HepG2 (cell line): ENCODE measurements around the gene STX7. TPM values are rescaled to one million over a fixed set of nuclear protein-coding genes. Genes with fewer than 3 reads are reported as not detected.
A peak's percentile ranks its signal among the peaks of the same experiment; 100 is the strongest.

Experiments
- ATAC-seq: fragments of 200-7000 bp; cut with Tn5 transposase; 3 replicates; pipeline ENCODE4 v1.9.1; 2020; ENCODE audit warnings: mild to moderate bottlenecking, moderate library complexity
- BruUV-seq: library from RNA; stranded (reverse); fragments of 400-500 nt; replicated peaks from 2 replicates; lab custom pipeline; 2021; lab: Mats Ljungman, UMichigan
- CTCF ChIA-PET: fragments of 300-600 bp; formaldehyde crosslinking; extraction: SDS; loops from one replicate; lab custom pipeline; 2021; ENCODE audit warnings: low total read pairs, inconsistent platforms, low intra/inter-chr PET ratio; lab: Yijun Ruan, JAX
- POLR2A ChIA-PET: fragments of 350-600 bp; sonication (Branson Sonifier 250); formaldehyde crosslinking; loops from one replicate; lab custom pipeline; 2020; ENCODE audit warnings: antibody characterized with exemption, inconsistent platforms; lab: Yijun Ruan, JAX
- DNase-seq: peaks from one replicate; pipeline ENCODE4 v3.0.0-alpha.2; 2015; ENCODE audit warnings: low spot score
- FAIRE-seq: peaks from 3 replicates; lab custom pipeline; 2011; peaks lifted over from hg19 to GRCh38; lab: Jason Lieb, UNC
- H2AFZ ChIP-seq: one replicate; pipeline ENCODE4 v1.6.1; 2011; ENCODE audit warnings: low read length, inconsistent platforms
- H3K27ac ChIP-seq: fragments of 300-600 bp; 3 replicates; pipeline ENCODE4 v1.8.0; 2011; ENCODE audit warnings: mixed run types, mild to moderate bottlenecking, mixed read lengths, low read length, inconsistent platforms; ENCODE audit not compliant: insufficient read depth; ENCODE audit errors: extremely low read length
- H3K27me3 ChIP-seq, 2 experiments: fragments of 200-600 bp in 1 of 2; 2 replicates in 1 of 2; 3 replicates in 1 of 2; pipeline versions ENCODE4 v1.6.0 to v1.8.0; 2011; ENCODE audit warnings: low read length in 2 of 2, mild to moderate bottlenecking in 2 of 2, moderate library complexity in 2 of 2, inconsistent platforms in 1 of 2; ENCODE audit not compliant: insufficient read depth in 2 of 2, control insufficient read depth in 1 of 2
- H3K36me3 ChIP-seq, 2 experiments: fragments of 200-600 bp in 1 of 2; replicated peaks in 1 of 2; 2 replicates in 1 of 2; 3 replicates in 1 of 2; pipeline versions ENCODE4 v1.5.1 to v1.8.0; 2011; ENCODE audit warnings: low read length in 2 of 2, inconsistent platforms in 1 of 2; ENCODE audit not compliant: insufficient read depth in 2 of 2, control insufficient read depth in 1 of 2
- H3K4me1 ChIP-seq: 2 replicates; pipeline ENCODE4 v1.5.1; 2012; ENCODE audit warnings: low read length, inconsistent platforms; ENCODE audit not compliant: insufficient read depth
- H3K4me2 ChIP-seq: 2 replicates; pipeline ENCODE4 v1.6.0; 2011; ENCODE audit warnings: low read depth, low read length, inconsistent platforms
- H3K4me3 ChIP-seq, 3 experiments: fragments of 200-600 bp in 1 of 3; sonication (generic), shearing (Covaris generic) in 1 of 3; replicated peaks in 1 of 3; 2 replicates each; pipeline ENCODE4 v1.5.1; 2011 to 2016; ENCODE audit warnings: low read length in 3 of 3, inconsistent platforms in 2 of 3, low read depth in 2 of 3, mild to moderate bottlenecking in 2 of 3, control low read depth in 1 of 3, mixed read lengths in 1 of 3; ENCODE audit not compliant: insufficient read depth in 1 of 3
- H3K79me2 ChIP-seq: one replicate; pipeline ENCODE4 v1.6.1; 2011; ENCODE audit warnings: low read length, inconsistent platforms; ENCODE audit not compliant: insufficient read depth
- H3K9ac ChIP-seq: 2 replicates; pipeline ENCODE4 v1.6.0; 2011; ENCODE audit warnings: mild to moderate bottlenecking, low read depth, low read length, inconsistent platforms; ENCODE audit not compliant: insufficient read depth
- H3K9me3 ChIP-seq: 2 replicates; pipeline ENCODE4 v1.5.1; 2012; ENCODE audit warnings: mild to moderate bottlenecking, low read length
- H4K20me1 ChIP-seq: 2 replicates; pipeline ENCODE4 v1.6.0; 2011; ENCODE audit warnings: inconsistent platforms, mild to moderate bottlenecking, low read length, moderate library complexity; ENCODE audit not compliant: insufficient read depth
- AKAP8 ChIP-seq: sonication (generic); formaldehyde crosslinking; IDR thresholded peaks from 2 replicates; pipeline ENCODE4 v1.5.1; 2020; ENCODE audit warnings: mild to moderate bottlenecking, missing genetic modification reagents
- EZH2 ChIP-seq: conservative IDR thresholded peaks from 2 replicates; pipeline ENCODE4 v1.6.1; 2012; ENCODE audit warnings: mild to moderate bottlenecking, low read depth, low read length, moderate library complexity
- GABPB1 ChIP-seq: IDR thresholded peaks from 2 replicates; pipeline ENCODE4 v1.6.1; 2016; ENCODE audit warnings: mild to moderate bottlenecking, missing genetic modification reagents, moderate library complexity, missing compliant biosample characterization
- IRX3 ChIP-seq: sonication (generic); formaldehyde crosslinking; IDR thresholded peaks from 2 replicates; pipeline ENCODE4 v1.8.1; 2023; ENCODE audit warnings: mild to moderate bottlenecking, low read depth, missing genetic modification reagents, borderline replicate concordance
- JDP2 ChIP-seq: sonication (generic); formaldehyde crosslinking; IDR thresholded peaks from 2 replicates; pipeline ENCODE4 v1.8.1; 2022; ENCODE audit warnings: missing genetic modification reagents, borderline replicate concordance
- KLF15 ChIP-seq: sonication (generic); formaldehyde crosslinking; IDR thresholded peaks from 2 replicates; pipeline ENCODE4 v1.8.1; 2023; ENCODE audit warnings: borderline replicate concordance, mild to moderate bottlenecking, inconsistent platforms, missing genetic modification reagents, mixed read lengths
- NFKB2 ChIP-seq: sonication (generic); formaldehyde crosslinking; IDR thresholded peaks from 2 replicates; pipeline ENCODE4 v1.4.0; 2020; ENCODE audit warnings: missing genetic modification reagents, borderline replicate concordance
- ZBTB38 ChIP-seq: sonication (generic); formaldehyde crosslinking; IDR thresholded peaks from 2 replicates; pipeline ENCODE4 v1.5.1; 2020; ENCODE audit warnings: mild to moderate bottlenecking, missing genetic modification reagents
- ZNF121 ChIP-seq: sonication (generic); formaldehyde crosslinking; IDR thresholded peaks from 2 replicates; pipeline ENCODE4 v1.5.0; 2020; ENCODE audit warnings: mild to moderate bottlenecking, missing genetic modification reagents
- ZNF124 ChIP-seq: sonication (generic); formaldehyde crosslinking; IDR thresholded peaks from 2 replicates; pipeline ENCODE4 v1.4.0; 2020; ENCODE audit warnings: missing genetic modification reagents
- ZNF326 ChIP-seq: sonication (generic); formaldehyde crosslinking; IDR thresholded peaks from 2 replicates; pipeline ENCODE4 v1.4.0; 2020; ENCODE audit warnings: missing genetic modification reagents, borderline replicate concordance
- ZNF33A ChIP-seq: sonication (generic); formaldehyde crosslinking; IDR thresholded peaks from 2 replicates; pipeline ENCODE4 v1.5.1; 2020; ENCODE audit warnings: missing genetic modification reagents, mild to moderate bottlenecking, moderate library complexity, borderline replicate concordance
- ZNF563 ChIP-seq: sonication (generic); formaldehyde crosslinking; IDR thresholded peaks from 2 replicates; pipeline ENCODE4 v1.8.0; 2022; ENCODE audit warnings: mild to moderate bottlenecking, moderate library complexity, missing genetic modification reagents
- ZNF7 ChIP-seq: IDR thresholded peaks from 2 replicates; pipeline ENCODE4 v1.6.1; 2016; ENCODE audit warnings: missing biosample characterization, missing genetic modification reagents
- ZNF891 ChIP-seq: sonication (generic); formaldehyde crosslinking; IDR thresholded peaks from 2 replicates; pipeline ENCODE4 v1.5.0; 2020; ENCODE audit warnings: mild to moderate bottlenecking, missing genetic modification reagents
- WGBS: methylation state at CpG from one replicate; pipeline ENCODE4 v1.1.6; 2017; ENCODE audit warnings: low lambda C conversion rate; 5-methylcytosine and 5-hydroxymethylcytosine counted together
- in situ Hi-C: cut with HindIII; loops from 2 replicates; pipeline ENCODE4 v1.10.0; 2017; ENCODE audit warnings: low pct_unique_long_range_greater_than_20kb; ENCODE audit not compliant: extremely low pct_ligation_motif_present
- intact Hi-C: fragments of 100-400 bp; cut with micrococcal nuclease; formaldehyde crosslinking; loops from one replicate; pipeline ENCODE4 v1.10.0; 2022; ENCODE audit not compliant: unreplicated experiment
- polyA plus RNA-seq, 8 experiments: library from polyadenylated mRNA; depleted of rRNA in 3 of 8; stranded (reverse) in 7 of 8; unstranded in 1 of 8; fragments of >200 nt; fragmentation: Illumina TruSeq in 4 of 8; extraction: Trizol in 4 of 8; gene quantifications; 2 replicates each; pipeline versions ENCODE4 v1.2.1 to v1.2.3, GENCODE V29; 2011 to 2016; ENCODE audit warnings: low read depth in 4 of 8, missing spikeins in 1 of 8, mixed read lengths in 1 of 8; ENCODE audit not compliant: insufficient read depth in 1 of 8
- total RNA-seq, 5 experiments: library from RNA; depleted of rRNA; stranded (reverse); fragments of >200 nt; fragmentation: Illumina TruSeq; extraction: Trizol; gene quantifications; 2 replicates each; pipeline ENCODE4 v1.2.3, GENCODE V29; 2016; ENCODE audit warnings: low read depth in 1 of 5
- TF ChIP-seq, protein P1 (sequence below): IDR thresholded peaks from 2 replicates; pipeline ENCODE4 v1.6.1; 2016; ENCODE audit warnings: missing biosample characterization, missing genetic modification reagents, low read depth
- TF ChIP-seq, protein P2 (sequence below): sonication (generic); formaldehyde crosslinking; conservative IDR thresholded peaks from 2 replicates; pipeline ENCODE4 v1.8.1; 2023; ENCODE audit warnings: missing genetic modification reagents
- TF ChIP-seq, protein P3 (sequence below): sonication (generic); formaldehyde crosslinking; IDR thresholded peaks from 2 replicates; pipeline ENCODE4 v1.8.0; 2022; ENCODE audit warnings: mild to moderate bottlenecking, missing genetic modification reagents, borderline replicate concordance

STX7 gene
- total and polyA plus RNA-seq, 2 of the 13 experiments (the other 11 are each of a cell fraction or from before 2014, with no cell fraction given) = 28.0 to 34.7 TPM

DNA sequence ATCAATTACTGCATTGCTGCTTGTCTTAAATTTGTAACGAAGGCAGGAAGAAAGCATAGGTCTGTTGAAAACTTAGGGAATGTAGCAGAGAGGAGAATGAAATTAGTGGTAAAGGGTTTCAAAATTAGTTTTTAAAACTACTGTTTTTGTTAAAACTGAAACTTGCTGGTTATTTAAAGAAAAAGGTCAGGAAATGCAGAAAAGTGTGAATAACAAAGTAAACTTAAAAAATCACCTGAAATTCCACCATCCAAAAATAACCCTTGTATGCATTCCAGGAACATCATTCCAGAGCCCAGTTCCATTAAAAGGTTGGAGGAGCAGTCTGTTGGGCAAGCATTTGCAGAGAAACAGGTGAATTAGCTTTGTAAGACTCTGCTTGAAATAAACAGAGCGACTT, 108.6 kb downstream of the STX7 start (continued):
- TF ChIP-seq, protein P1, sequence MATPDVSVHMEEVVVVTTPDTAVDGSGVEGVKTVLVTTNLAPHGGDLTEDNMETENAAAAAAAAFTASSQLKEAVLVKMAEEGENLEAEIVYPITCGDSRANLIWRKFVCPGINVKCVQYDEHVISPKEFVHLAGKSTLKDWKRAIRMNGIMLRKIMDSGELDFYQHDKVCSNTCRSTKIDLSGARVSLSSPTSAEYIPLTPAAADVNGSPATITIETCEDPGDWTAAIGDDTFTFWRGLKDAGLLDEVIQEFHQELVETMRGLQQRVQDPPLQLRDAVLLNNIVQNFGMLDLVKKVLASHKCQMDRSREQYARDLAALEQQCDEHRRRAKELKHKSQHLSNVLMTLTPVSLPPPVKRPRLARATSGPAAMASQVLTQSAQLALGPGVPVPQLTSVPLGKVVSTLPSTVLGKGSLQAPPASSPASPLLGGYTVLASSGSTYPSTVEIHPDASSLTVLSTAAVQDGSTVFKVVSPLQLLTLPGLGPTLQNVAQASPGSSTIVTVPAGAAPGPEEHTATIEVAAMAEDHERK (CRISPR knock-in tag) = no peak
- TF ChIP-seq JDP2 (CRISPR knock-in tag) = no peak
- no peak for TF ChIP-seq IRX3 (CRISPR knock-in tag)
- no peak for TF ChIP-seq ZNF124 (CRISPR knock-in tag)
- TF ChIP-seq ZBTB38 (CRISPR knock-in tag) = no peak

DNA sequence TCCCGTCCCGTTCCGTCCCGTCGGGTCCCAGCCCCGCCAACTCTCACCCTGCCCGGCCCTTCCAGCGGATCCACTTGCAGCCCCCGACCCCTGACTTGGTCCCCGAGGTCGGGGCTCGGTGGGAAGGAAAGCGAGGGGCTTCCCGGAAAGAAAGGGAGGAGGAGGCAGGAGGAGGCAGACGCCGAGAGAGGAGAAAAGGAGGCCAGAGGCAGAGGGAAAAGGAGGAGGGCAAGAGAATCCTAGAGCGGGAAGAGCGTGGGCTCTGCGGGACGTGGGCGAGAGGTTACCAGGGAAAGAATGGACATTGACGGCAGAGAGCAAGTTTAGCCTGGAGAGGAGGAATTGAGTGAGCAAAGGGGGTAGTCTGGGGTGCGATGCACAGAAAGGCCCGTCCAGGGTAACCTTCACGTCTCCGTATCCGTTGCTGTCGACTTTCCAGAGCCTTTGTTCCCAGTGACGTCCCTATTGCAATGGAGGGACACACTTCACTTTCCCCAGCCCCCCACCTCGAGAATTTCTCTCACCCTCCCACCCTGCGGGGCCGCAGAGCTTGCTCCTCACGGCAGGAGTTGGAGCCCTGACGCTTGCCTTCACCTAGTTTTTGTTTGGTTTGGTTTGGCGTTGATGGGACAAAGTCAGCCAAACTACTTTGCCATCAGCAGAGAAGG, 111.2 kb downstream of the STX7 start:
- CTCF ChIA-PET = interaction anchor here (1.3 kb wide), 1 partner anchor 122 kb away, joined by 3 read pairs; no protein-coding TSS in a partner anchor
- H3K4me2 ChIP-seq = peak overlapping the region; percentile 84
- WGBS = 9% methylated on average over 35 of the region's 35 CpGs
- H3K27me3 ChIP-seq = peaks cover 14 to 38% of the 10 kb centered on the region in 2 experiments
- H2AFZ ChIP-seq = peak overlapping the region; percentile 0
- intact Hi-C loops (loop anchor here (5.0 kb wide), 1 partner anchor 81 kb away; no protein-coding TSS in a partner anchor), in situ Hi-C loops (no loop called here)
- H3K27ac ChIP-seq = no peak overlapping the region
- POLR2A ChIA-PET = no interaction called here
- H3K9me3 ChIP-seq = no peaks in the 10 kb centered on the region
- BruUV-seq = no TSS peak
- DNase-seq = no peak
- no peak for FAIRE-seq
- no peaks in the 10 kb centered on the region for H3K36me3 ChIP-seq
- no peak overlapping the region for H3K9ac ChIP-seq
- H3K4me1 ChIP-seq = peaks cover 12% of the 10 kb centered on the region
- no peaks in the 10 kb centered on the region for H3K79me2 ChIP-seq
- H4K20me1 ChIP-seq = no peaks in the 10 kb centered on the region
- H3K4me3 ChIP-seq = peak overlapping the region; percentile 45 to 74 (median 62)
- ATAC-seq = peak; percentile 16
- TF ChIP-seq, protein P2, sequence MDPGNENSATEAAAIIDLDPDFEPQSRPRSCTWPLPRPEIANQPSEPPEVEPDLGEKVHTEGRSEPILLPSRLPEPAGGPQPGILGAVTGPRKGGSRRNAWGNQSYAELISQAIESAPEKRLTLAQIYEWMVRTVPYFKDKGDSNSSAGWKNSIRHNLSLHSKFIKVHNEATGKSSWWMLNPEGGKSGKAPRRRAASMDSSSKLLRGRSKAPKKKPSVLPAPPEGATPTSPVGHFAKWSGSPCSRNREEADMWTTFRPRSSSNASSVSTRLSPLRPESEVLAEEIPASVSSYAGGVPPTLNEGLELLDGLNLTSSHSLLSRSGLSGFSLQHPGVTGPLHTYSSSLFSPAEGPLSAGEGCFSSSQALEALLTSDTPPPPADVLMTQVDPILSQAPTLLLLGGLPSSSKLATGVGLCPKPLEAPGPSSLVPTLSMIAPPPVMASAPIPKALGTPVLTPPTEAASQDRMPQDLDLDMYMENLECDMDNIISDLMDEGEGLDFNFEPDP (CRISPR knock-in tag) = no peak
- TF ChIP-seq ZNF563 (peak; percentile 70; the same call in 1 of the 2 replicates), ZNF326 (CRISPR knock-in tag) (no peak), NFKB2 (CRISPR knock-in tag) (0 out of 2 replicates have a peak, but pooled peaks have one; percentile 46), GABPB1 (0 out of 2 replicates have a peak, but pooled peaks have one; percentile 0), KLF15 (CRISPR knock-in tag) (no peak), ZNF33A (CRISPR knock-in tag) (no peak), ZNF121 (no peak), ZNF7 (CRISPR knock-in tag) (no peak), AKAP8 (CRISPR knock-in tag) (no peak), ZNF891 (peak; percentile 37; the same call in 1 of the 2 replicates), EZH2 (peak; percentile 99)
- TF ChIP-seq, protein P3, sequence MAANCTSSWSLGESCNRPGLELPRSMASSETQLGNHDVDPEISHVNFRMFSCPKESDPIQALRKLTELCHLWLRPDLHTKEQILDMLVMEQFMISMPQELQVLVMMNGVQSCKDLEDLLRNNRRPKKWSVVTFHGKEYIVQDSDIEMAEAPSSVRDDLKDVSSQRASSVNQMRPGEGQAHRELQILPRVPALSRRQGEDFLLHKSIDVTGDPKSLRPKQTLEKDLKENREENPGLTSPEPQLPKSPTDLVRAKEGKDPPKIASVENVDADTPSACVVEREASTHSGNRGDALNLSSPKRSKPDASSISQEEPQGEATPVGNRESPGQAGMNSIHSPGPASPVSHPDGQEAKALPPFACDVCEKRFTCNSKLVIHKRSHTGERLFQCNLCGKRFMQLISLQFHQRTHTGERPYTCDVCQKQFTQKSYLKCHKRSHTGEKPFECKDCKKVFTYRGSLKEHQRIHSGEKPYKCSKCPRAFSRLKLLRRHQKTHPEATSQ = no peak
